ENCODE data around the gene PHC2. TPM values are rescaled to one million over a fixed set of nuclear protein-coding genes. Genes with fewer than 3 reads are reported as not detected.

PHC2 gene
- total and polyA plus RNA-seq, 9 of the 15 experiments (the other 6 are each of a cell fraction or from before 2014, with no cell fraction given): 3.1 to 67.6 (median 34.6) TPM

DNA sequence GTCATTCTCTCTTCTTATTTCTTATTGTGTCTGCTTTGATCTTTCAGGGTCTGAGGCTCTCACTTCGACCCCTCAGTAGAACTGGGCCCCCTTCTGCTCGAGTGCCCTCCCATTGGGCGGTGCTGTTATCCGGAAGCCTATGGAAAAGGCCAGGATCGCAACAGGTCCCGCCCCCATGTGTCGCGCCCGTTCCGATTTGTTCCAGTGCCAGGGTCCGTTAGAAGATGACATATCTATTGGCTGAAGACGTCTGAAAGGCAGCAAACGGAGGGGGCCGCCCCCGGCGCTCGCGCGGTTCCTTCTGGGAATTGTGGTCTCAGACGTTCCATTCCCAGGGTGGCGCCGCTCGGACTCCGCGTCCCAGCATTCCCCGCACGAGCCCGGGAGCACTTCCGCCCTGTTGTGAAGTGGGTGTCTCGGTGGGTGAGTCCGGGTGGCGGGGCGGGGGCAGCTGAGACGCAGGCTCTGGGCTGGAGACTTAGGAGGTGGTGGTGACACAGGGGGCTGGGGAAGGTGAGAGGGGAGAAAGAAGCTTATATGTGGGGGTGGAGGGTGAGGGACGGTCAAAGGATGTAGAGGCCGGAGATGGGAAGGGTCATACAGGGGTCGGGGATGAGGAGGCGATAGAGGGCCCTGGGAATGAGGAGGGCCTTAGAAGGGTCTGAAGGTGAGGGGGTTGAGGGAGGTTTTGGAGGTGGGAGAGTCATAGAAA, 41.5 kb upstream of the PHC2 start, which contains the start of gene ZSCAN20:
TSS of gene ZSCAN20 (plus strand) at position 377 of the 712 bp plus-strand sequence. CDS start 6,644 bp downstream, outside the sequence.
- Histone ChIP-seq H3K4me1 (replicated peaks in 1 of 2; ENCODE audit: control insufficient read depth in 2 of 2, insufficient read depth in 2 of 2, low read length in 2 of 2) (peaks cover 3 to 5% of the 10 kb centered on the region in 2 experiments; a peak in 3 of 5 replicates), H3K9me1 (ENCODE audit: control insufficient read depth, insufficient read depth, low read length) (no peaks in the 10 kb centered on the region), H3K27ac (ENCODE audit: extremely low read depth, low read depth, low read length) (peak within 1 kb of the TSS; percentile 27; the same call in 2 of the 3 replicates), H3K36me3 (ENCODE audit: control insufficient read depth, insufficient read depth, low read length) (no peaks in the 10 kb centered on the region), H3K4me3 (peak within 1 kb of the TSS; percentile 60), H3K9me3 (replicated peaks; ENCODE audit: control insufficient read depth, insufficient read depth, low read depth, low read length) (no peaks in the 10 kb centered on the region), H2AFZ (ENCODE audit: low read depth, low read length) (peak within 1 kb of the TSS; percentile 97), H3K9ac (ENCODE audit: insufficient read depth in 1 of 2, low read depth in 2 of 2, low read length in 2 of 2) (peak within 1 kb of the TSS; percentile 38 to 57; a peak in 3 of 4 replicates), H3K79me2 (ENCODE audit: control insufficient read depth, insufficient read depth, low read length) (peaks cover 4% of the 10 kb centered on the region; the same call in 1 of the 3 replicates), H4K20me1 (replicated peaks; ENCODE audit: control insufficient read depth, insufficient read depth, low read length) (no peaks in the 10 kb centered on the region), H3K4me2 (ENCODE audit: insufficient read depth, low read length) (peak within 1 kb of the TSS; percentile 89), H3K27me3 (ENCODE audit: control insufficient read depth in 2 of 2, insufficient read depth in 2 of 2, low read length in 2 of 2) (peaks cover 0 to 8% of the 10 kb centered on the region in 2 experiments; a peak in 1 of 5 replicates)
- intact Hi-C loops (cut with micrococcal nuclease) (loop anchor here (5.0 to 10.0 kb wide), 3 partner anchors 100 to 338 kb away; no protein-coding TSS in a partner anchor), in situ Hi-C loops (cut with MboI) (no loop called here)
- FAIRE-seq (peak; percentile 96), ATAC-seq (peak; percentile 98), DNase-seq (ENCODE audit: extremely low read depth in 1 of 4, low spot score in 3 of 4) (peak; percentile 91 to 97 (median 93))
- WGBS (ENCODE audit: insufficient coverage, low coverage, missing lambda C conversion rate): 2% methylated on average over 37 of the region's 38 CpGs
- POLR2A ChIA-PET: interaction anchor here (0.8 to 2.3 kb wide), 3 partner anchors 10 to 90 kb away, joined by 3 to 9 read pairs (median 3); no protein-coding TSS in a partner anchor
- CTCF ChIA-PET (ENCODE audit: low intra/inter-chr PET ratio): interaction anchor here (0.6 kb wide), 1 partner anchor 721 kb away, joined by 4 read pairs; no protein-coding TSS in a partner anchor
- no TSS peak for BruUV-seq (replicated peaks)
- TF ChIP-seq, protein P1, sequence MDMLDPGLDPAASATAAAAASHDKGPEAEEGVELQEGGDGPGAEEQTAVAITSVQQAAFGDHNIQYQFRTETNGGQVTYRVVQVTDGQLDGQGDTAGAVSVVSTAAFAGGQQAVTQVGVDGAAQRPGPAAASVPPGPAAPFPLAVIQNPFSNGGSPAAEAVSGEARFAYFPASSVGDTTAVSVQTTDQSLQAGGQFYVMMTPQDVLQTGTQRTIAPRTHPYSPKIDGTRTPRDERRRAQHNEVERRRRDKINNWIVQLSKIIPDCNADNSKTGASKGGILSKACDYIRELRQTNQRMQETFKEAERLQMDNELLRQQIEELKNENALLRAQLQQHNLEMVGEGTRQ (CRISPR knock-in tag; IDR thresholded peaks at IDR 0.05): no peak
- TF ChIP-seq, protein P2, sequence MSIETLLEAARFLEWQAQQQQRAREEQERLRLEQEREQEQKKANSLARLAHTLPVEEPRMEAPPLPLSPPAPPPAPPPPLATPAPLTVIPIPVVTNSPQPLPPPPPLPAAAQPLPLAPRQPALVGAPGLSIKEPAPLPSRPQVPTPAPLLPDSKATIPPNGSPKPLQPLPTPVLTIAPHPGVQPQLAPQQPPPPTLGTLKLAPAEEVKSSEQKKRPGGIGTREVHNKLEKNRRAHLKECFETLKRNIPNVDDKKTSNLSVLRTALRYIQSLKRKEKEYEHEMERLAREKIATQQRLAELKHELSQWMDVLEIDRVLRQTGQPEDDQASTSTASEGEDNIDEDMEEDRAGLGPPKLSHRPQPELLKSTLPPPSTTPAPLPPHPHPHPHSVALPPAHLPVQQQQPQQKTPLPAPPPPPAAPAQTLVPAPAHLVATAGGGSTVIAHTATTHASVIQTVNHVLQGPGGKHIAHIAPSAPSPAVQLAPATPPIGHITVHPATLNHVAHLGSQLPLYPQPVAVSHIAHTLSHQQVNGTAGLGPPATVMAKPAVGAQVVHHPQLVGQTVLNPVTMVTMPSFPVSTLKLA (conservative IDR thresholded peaks at IDR 0.05): peak in 1 of 2 experiments; percentile 55; a peak in 2 of 4 replicates
- TF ChIP-seq SMARCB1 (IDR thresholded peaks at IDR 0.05; ENCODE audit: insufficient read length, low read depth) (no peak), RBM14 (IDR thresholded peaks at IDR 0.05; ENCODE audit: borderline replicate concordance, insufficient read depth, low read depth, low read length) (no peak), ZSCAN32 (CRISPR knock-in tag; IDR thresholded peaks at IDR 0.05) (no peak), ARID1B (IDR thresholded peaks at IDR 0.05) (peak; percentile 35), CBX8 (IDR thresholded peaks at IDR 0.05; ENCODE audit: borderline replicate concordance, extremely low read depth, low read depth, low read length, poor library complexity, severe bottlenecking) (no peak), NBN (IDR thresholded peaks at IDR 0.05; ENCODE audit: low read depth) (no peak), MBD2 (IDR thresholded peaks at IDR 0.05; ENCODE audit: borderline replicate concordance, low read depth) (peak; percentile 98), ZBTB1 (CRISPR knock-in tag; IDR thresholded peaks at IDR 0.05; ENCODE audit: borderline replicate concordance, low read depth) (no peak), ARID2 (IDR thresholded peaks at IDR 0.05) (no peak), ZKSCAN8 (CRISPR knock-in tag; IDR thresholded peaks at IDR 0.05) (no peak), JUNB (CRISPR knock-in tag; conservative IDR thresholded peaks at IDR 0.05) (no peak), PURB (CRISPR knock-in tag; IDR thresholded peaks at IDR 0.05; ENCODE audit: low read depth) (no peak), CBFB (CRISPR knock-in tag; IDR thresholded peaks at IDR 0.05) (no peak), TCF7L2 (IDR thresholded peaks at IDR 0.05; ENCODE audit: low read depth, low read length) (no peak)
- TF ChIP-seq, protein P3, sequence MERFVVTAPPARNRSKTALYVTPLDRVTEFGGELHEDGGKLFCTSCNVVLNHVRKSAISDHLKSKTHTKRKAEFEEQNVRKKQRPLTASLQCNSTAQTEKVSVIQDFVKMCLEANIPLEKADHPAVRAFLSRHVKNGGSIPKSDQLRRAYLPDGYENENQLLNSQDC (CRISPR knock-in tag; IDR thresholded peaks at IDR 0.05): no peak

Measured in K562 (cell line).